ENCODE data around the gene CRIP2.

DNA sequence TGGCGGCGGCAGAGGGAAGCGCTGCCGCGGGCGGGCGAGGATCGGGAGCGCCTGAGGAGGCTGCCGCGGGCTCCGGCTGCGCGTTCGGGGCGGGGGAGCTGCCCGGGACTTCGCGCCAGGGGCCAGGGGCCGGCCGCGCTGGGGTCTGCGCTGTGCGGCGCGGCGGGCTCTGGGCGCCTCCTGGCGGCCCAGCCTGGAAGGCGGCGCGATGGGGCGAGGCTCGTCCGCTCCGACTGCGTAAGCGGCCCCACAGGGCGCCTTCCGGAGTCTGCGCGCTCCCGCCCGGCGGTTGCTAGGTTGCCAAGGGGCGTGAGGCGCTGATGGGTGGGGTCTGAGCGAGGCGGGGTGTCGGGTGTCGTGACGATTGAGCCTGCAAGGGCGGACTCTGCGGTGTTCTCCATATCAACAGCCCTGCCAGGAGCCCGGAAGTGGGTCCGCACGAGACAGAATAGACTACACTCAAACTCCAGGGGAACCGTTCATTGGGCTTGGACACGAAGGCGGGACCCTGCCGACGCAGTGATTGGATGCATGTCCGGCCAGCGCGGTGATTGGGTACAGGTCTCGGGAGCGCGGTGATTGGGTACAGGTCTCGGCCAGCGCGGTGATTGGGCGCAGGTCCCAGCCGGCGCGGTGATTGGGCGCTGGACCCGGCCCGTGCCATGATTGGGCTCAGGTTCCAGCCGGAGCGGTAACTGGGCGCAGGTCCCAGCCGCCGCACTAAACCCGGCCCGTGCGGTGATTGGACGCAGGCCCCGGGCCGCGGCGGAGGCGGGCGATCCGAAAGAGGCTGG, 16.1 kb downstream of the CRIP2 start, which contains the start of gene TEDC1:
- peak; percentile 94 for TF ChIP-seq EZH2 (IDR thresholded peaks at IDR 0.05; ENCODE audit: insufficient read depth, low read length)
- TF ChIP-seq CTCF (IDR thresholded peaks at IDR 0.05; ENCODE audit: insufficient read depth, low read depth, low read length): peak; percentile 49
